Measurements from ENCODE around the gene RHBDD2. TPM values are rescaled to one million over a fixed set of nuclear protein-coding genes. Genes with fewer than 3 reads are reported as not detected.
"Not testable (repeated sequence)": the region's sequence is repeated elsewhere in the genome, so short reads cannot be mapped to it uniquely, and the experiment has no call there.

Gene RHBDD2
- total and polyA plus RNA-seq, 3 experiments from 2014 or later: 39.8 to 108 (median 44.6) TPM

DNA sequence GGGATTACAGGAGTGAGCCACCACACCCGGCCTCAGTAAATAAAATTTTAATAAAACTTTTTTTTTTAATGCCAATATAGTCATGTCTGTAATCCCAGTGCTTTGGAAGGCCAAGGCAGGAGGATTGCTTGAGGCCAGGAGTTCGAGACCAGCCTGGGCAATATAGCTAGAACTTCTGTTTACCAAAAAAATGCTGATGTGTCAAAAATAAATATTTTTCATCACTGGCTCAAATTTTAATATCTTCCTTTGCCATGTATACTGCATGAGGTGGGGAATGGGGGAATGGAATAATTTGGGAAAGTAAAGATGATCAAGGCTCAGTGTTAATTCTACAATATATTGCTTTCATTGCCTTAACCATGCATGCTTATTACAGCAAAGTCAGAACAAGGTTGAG lies 10.7 kb upstream of the RHBDD2 start:
- peaks cover 5% of the 10 kb centered on the region for H3K27me3 ChIP-seq (ENCODE audit: insufficient read depth, low read length, poor library complexity, severe bottlenecking)
- no peak overlapping the region for H3K27ac ChIP-seq (ENCODE audit: low read depth, low read length)
- no peaks in the 10 kb centered on the region for H3K9me3 ChIP-seq (ENCODE audit: low read length)
- no peak overlapping the region for H3K4me3 ChIP-seq (ENCODE audit: low read length)
- POLR2A ChIA-PET: no interaction called here
- no peak for DNase-seq
- Mint-ChIP-seq H3K27ac (no peak overlapping the region), H3K27me3 (peaks cover 6 to 15% of the 10 kb centered on the region in 2 donors), H3K4me3 (no peak overlapping the region), H3K36me3 (no peaks in the 10 kb centered on the region), H3K9me3 (no peaks in the 10 kb centered on the region), H3K4me1 (peaks cover 0 to 15% (median 7%) of the 10 kb centered on the region in 3 donors)
- CTCF ChIA-PET: interaction anchor here (1.8 kb wide), 1 partner anchor 152 kb away, joined by 8 read pairs; no protein-coding TSS in a partner anchor
- H3K4me1 ChIP-seq (ENCODE audit: insufficient read depth, low read length): no peaks in the 10 kb centered on the region
- H3K36me3 ChIP-seq (ENCODE audit: insufficient read depth, low read length): no peaks in the 10 kb centered on the region

DNA sequence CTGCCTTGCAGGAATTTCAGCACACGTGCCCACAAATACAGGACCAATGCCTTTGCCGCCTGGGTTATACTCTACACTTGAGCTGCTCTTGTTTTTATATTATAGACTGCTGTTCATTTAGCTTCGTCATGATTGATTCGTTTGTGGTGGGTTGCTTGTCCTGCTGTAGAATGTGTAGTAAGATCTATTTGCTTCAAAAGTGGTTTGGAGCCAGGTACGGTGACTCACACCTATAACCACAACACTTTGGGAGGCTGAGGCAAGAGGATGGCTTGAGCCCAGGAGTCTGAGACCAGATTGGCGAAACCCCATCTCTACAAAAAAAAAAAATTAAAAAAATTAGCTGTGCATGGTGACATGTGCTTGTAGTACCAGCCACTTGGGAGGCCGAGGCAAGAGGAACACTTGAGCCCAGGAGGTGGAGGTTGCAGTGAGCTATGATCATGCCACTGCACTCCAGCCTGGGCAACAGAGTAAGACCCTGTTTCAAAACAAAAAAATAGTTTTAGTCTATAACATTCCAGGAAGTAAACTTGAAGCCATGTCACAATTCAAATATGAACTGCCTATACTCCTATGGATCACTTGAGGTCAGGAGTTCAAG lies 9.0 kb upstream of the RHBDD2 start:
- H3K4me3 ChIP-seq (ENCODE audit: low read length): no peak overlapping the region
- ChIA-PET CTCF (interaction anchor here (1.2 kb wide), 1 partner anchor 150 kb away, joined by 5 read pairs; no protein-coding TSS in a partner anchor), POLR2A (no interaction called here)
- Mint-ChIP-seq H3K4me3 (no peak overlapping the region), H3K36me3 (no peaks in the 10 kb centered on the region), H3K4me1 (peaks cover 0 to 15% (median 7%) of the 10 kb centered on the region in 3 donors), H3K27ac (no peak overlapping the region), H3K27me3 (peaks cover 4 to 13% of the 10 kb centered on the region in 2 donors), H3K9me3 (no peaks in the 10 kb centered on the region)
- no peaks in the 10 kb centered on the region for H3K4me1 ChIP-seq (ENCODE audit: insufficient read depth, low read length)
- H3K27me3 ChIP-seq (ENCODE audit: insufficient read depth, low read length, poor library complexity, severe bottlenecking): peaks cover 5% of the 10 kb centered on the region
- no peak for DNase-seq
- H3K9me3 ChIP-seq (ENCODE audit: low read length): no peaks in the 10 kb centered on the region
- no peaks in the 10 kb centered on the region for H3K36me3 ChIP-seq (ENCODE audit: insufficient read depth, low read length)
- H3K27ac ChIP-seq (ENCODE audit: low read depth, low read length): no peak overlapping the region

DNA sequence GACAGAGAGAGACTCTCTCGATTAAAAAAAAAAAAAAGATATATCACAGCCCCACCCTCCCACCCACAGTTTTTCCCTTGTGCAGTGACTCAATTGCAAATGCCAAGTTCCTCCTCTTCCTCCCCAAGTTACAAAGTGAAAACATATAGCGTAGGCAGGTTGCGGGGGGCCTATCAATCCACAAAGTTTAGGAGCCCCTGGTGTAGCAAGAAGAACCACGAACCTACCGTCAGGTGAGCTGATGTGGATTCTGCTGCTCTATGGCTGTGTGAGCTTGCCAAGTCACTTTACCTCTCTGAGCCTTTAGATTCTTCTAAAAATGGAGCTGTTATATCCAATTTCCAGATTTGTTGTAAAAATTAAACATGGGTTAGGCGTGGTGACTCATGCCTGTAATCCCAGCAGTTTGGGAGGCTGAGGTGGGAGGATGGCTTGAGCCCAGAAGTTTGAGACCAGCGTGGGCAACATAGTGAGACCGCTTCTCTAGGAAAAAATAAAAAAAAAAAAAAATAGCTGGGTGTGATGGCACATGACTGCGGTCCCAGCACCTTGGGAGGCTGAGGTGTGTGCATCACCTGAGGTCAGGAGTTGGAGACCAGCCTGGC lies 8.2 kb upstream of the RHBDD2 start:
- H3K4me1 ChIP-seq (ENCODE audit: insufficient read depth, low read length): no peaks in the 10 kb centered on the region
- H3K4me3 ChIP-seq (ENCODE audit: low read length): no peak overlapping the region
- CTCF ChIA-PET: interaction anchor here (1.2 to 1.5 kb wide), 2 partner anchors 150 to 153 kb away, joined by 3 to 5 read pairs; no protein-coding TSS in a partner anchor
- H3K27ac ChIP-seq (ENCODE audit: low read depth, low read length): no peak overlapping the region
- peak overlapping the region in 4 of 7 donors; percentile 5 to 47 (median 32) for H3K4me3 Mint-ChIP-seq
- peaks cover 0 to 15% (median 7%) of the 10 kb centered on the region in 3 donors for H3K4me1 Mint-ChIP-seq
- no peaks in the 10 kb centered on the region for H3K36me3 Mint-ChIP-seq
- H3K9me3 Mint-ChIP-seq: no peaks in the 10 kb centered on the region
- POLR2A ChIA-PET: no interaction called here
- no peaks in the 10 kb centered on the region for H3K9me3 ChIP-seq (ENCODE audit: low read length)
- no peaks in the 10 kb centered on the region for H3K36me3 ChIP-seq (ENCODE audit: insufficient read depth, low read length)
- no peak overlapping the region for H3K27ac Mint-ChIP-seq
- peaks cover 5% of the 10 kb centered on the region for H3K27me3 ChIP-seq (ENCODE audit: insufficient read depth, low read length, poor library complexity, severe bottlenecking)
- DNase-seq: no peak
- H3K27me3 Mint-ChIP-seq: peaks cover 0 to 6% of the 10 kb centered on the region in 2 donors

DNA sequence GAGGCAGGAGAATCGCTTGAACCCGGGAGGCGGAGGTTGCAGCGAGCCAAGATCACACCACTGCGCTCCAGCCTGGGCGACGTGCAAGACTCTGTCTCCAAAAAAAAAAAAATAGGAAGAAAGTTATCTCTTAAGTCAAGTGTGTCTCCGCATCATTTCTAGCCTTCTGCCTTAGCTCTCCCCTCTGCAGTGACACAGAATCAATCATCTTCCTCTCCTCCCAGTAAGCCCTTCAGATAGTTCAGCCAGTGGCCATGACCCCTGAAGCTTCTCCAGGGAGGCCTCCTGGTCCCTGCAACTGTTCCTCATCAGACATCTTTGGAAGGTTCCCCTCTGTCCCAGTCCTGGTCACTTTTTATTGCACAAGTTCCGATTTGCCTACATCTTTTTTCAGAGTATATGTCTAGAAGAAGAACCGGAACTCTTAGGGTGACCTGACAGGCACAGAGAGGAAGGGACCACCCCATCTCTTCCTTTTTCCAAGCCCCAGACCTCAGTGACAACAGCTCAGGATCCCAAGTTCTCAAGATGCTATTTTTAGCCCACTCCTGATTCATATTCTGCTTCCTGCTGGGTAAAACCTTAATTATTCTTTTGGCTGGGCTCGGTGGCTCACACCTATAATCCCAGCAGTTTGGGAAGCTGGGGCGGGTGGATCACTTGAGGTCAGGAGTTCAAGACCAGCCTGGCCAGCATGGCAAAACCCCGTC lies 6.6 kb upstream of the RHBDD2 start:
- CTCF ChIA-PET: interaction anchor here (0.7 to 1.5 kb wide), 2 partner anchors 152 to 166 kb away, joined by 3 read pairs; no protein-coding TSS in a partner anchor
- Histone ChIP-seq H3K27me3 (ENCODE audit: insufficient read depth, low read length, poor library complexity, severe bottlenecking) (no peaks in the 10 kb centered on the region), H3K36me3 (ENCODE audit: insufficient read depth, low read length) (no peaks in the 10 kb centered on the region)

DNA sequence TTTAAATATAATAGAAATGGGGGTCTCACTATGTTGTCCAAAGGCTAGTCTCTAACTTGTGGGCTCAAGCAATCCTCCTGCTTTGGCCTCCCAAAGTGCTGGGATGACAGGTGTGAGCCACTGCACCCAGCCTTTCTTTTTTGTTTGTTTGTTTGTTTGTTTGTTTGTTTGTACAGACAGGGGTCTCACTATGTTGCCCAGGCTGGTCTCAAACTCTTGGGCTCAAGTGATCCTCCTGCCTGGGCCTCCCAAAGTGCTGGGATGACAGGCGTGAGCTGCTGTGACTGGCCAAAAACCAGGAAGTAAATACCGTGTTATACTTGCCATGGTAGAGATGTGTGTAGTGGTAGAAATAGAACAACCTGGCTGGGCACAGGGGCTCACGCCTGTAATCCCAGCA lies 4.7 kb upstream of the RHBDD2 start:
- POLR2A ChIA-PET; H3K36me3 Mint-ChIP-seq; H3K27ac ChIP-seq (ENCODE audit: low read depth, low read length); H3K9me3 Mint-ChIP-seq; H3K4me3 ChIP-seq (ENCODE audit: low read length); H3K27ac Mint-ChIP-seq; H3K27me3 ChIP-seq (ENCODE audit: insufficient read depth, low read length, poor library complexity, severe bottlenecking); H3K9me3 ChIP-seq (ENCODE audit: low read length); H3K27me3 Mint-ChIP-seq; H3K36me3 ChIP-seq (ENCODE audit: insufficient read depth, low read length); CTCF ChIA-PET; H3K4me1 ChIP-seq (ENCODE audit: insufficient read depth, low read length); DNase-seq: not testable (repeated sequence)
- Mint-ChIP-seq H3K4me3 (peak overlapping the region in 1 of 7 donors; percentile 26), H3K4me1 (peaks cover 9 to 19% (median 14%) of the 10 kb centered on the region in 3 donors)

More for the DNA sequence above, 6.6 kb upstream of the RHBDD2 start:
- Mint-ChIP-seq H3K27ac (peak overlapping the region in 1 of 8 donors; percentile 17), H3K4me1 (peaks cover 0 to 11% (median 7%) of the 10 kb centered on the region in 3 donors), H3K9me3 (no peaks in the 10 kb centered on the region), H3K36me3 (no peaks in the 10 kb centered on the region), H3K4me3 (no peak overlapping the region), H3K27me3 (no peaks in the 10 kb centered on the region)
- Histone ChIP-seq H3K4me3 (ENCODE audit: low read length) (no peak overlapping the region), H3K9me3 (ENCODE audit: low read length) (no peaks in the 10 kb centered on the region), H3K4me1 (ENCODE audit: insufficient read depth, low read length) (no peaks in the 10 kb centered on the region), H3K27ac (ENCODE audit: low read depth, low read length) (no peak overlapping the region)
- DNase-seq: no peak
- POLR2A ChIA-PET: no interaction called here

DNA sequence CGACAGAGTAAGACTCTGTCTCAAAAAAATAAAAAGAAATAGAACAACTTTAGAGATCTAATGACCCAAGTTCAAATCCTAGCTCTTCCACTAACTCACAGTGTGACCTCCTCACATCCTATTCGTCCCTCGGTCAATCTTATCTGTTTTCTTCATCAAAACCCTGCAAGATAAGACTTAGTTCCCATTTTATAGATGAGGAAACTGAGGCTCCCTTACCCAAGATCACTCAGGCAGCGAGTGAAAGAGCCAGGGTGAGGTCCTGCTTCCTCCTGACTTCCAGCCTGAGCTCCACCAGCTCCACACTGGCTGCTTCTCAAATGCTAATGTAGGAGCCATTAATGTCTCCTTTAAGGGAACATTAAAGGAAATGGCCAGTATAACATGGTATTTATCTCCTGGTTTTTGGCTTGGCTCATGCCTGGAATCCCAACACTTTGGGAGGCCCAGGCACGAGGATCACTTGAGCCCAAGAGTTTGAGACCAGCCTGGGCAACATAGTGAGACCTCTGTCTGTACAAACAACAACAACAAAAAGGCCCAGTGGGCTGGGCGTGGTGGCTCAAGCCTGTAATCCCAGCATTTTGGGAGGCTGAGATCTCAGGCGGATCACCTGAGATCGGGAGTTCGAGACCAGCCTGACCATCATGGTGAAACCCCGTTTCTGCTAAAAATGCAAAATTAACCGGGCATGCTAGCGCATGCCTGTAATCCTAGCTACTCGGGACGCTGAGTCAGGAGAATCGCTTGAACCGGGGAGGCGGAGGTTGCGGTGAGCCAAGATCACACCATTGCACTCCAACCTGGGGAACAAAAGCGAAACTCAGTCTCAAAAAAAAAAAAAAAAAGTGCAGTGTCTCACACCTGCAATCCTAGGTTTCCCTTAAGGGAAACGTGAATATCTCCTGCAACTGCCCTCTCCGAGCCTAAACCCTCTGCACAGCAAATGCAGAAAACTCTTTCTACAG lies 3.4 kb upstream of the RHBDD2 start:
- Histone ChIP-seq H3K4me3 (ENCODE audit: low read length) (no peak overlapping the region), H3K4me1 (ENCODE audit: insufficient read depth, low read length) (peaks cover 16% of the 10 kb centered on the region), H3K27ac (ENCODE audit: low read depth, low read length) (no peak overlapping the region), H3K36me3 (ENCODE audit: insufficient read depth, low read length) (no peaks in the 10 kb centered on the region), H3K27me3 (ENCODE audit: insufficient read depth, low read length, poor library complexity, severe bottlenecking) (no peaks in the 10 kb centered on the region), H3K9me3 (ENCODE audit: low read length) (no peaks in the 10 kb centered on the region)
- no peaks in the 10 kb centered on the region for H3K27me3 Mint-ChIP-seq
- H3K9me3 Mint-ChIP-seq: no peaks in the 10 kb centered on the region
- DNase-seq: no peak
- H3K4me1 Mint-ChIP-seq: peaks cover 21 to 24% (median 23%) of the 10 kb centered on the region in 3 donors
- peaks cover 0 to 16% (median 0%) of the 10 kb centered on the region in 3 donors for H3K36me3 Mint-ChIP-seq
- H3K4me3 Mint-ChIP-seq: no peak overlapping the region
- POLR2A ChIA-PET: interaction anchor here (0.7 kb wide), 1 partner anchor 474 kb away, joined by 3 read pairs; no protein-coding TSS in a partner anchor
- no peak overlapping the region for H3K27ac Mint-ChIP-seq
- CTCF ChIA-PET: no interaction called here

DNA sequence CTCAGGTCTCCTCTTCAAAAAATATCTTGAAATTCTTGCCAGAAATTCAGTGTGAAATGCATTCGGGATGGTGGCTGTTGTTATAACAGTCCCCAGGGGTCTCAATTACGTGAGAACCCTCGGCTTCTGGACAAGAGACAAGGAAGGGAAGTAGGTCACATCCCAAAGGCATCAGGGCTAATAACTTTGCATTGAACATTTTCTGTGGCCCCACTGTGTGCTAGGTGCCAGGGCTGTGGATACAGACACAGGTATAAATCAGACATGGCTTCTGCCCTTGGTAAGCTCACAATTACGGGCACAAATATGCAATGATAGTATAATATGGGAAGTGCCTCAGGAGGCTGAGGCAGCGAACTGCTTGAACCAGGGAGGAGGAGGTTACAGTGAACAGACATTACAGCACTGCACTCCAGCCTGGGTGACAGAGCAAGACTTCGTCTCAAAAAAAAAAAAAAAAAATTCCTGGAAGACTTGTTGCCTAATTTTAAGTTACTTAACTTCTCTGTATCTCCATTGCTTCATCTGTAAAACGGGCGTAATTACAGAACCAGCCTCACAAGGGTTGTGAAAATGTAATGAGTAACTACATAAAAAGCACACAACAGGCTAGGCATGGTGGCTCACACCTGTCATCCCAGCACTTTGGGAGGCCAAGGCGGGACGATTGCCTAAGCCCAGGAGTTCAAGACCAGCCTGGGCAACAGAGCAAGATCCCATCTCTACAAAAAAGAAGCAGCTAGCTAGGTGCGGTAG lies 2.5 kb upstream of the RHBDD2 start:
- H3K27ac ChIP-seq (ENCODE audit: low read depth, low read length): no peak overlapping the region
- ChIA-PET CTCF (interaction anchor here (1.4 to 1.8 kb wide), 2 partner anchors 10 to 144 kb away, joined by 3 to 5 read pairs; no protein-coding TSS in a partner anchor), POLR2A (interaction anchor here (0.7 kb wide), 1 partner anchor 473 kb away, joined by 3 read pairs; no protein-coding TSS in a partner anchor)
- H3K4me3 ChIP-seq (ENCODE audit: low read length): no peak overlapping the region
- peaks cover 2% of the 10 kb centered on the region for H3K36me3 ChIP-seq (ENCODE audit: insufficient read depth, low read length)
- H3K4me3 Mint-ChIP-seq: peak overlapping the region in 2 of 7 donors; percentile 19 to 98
- peaks cover 0 to 24% (median 0%) of the 10 kb centered on the region in 3 donors for H3K36me3 Mint-ChIP-seq
- peaks cover 22% of the 10 kb centered on the region for H3K4me1 ChIP-seq (ENCODE audit: insufficient read depth, low read length)
- H3K27me3 ChIP-seq (ENCODE audit: insufficient read depth, low read length, poor library complexity, severe bottlenecking): no peaks in the 10 kb centered on the region
- DNase-seq: no peak
- H3K9me3 Mint-ChIP-seq: no peaks in the 10 kb centered on the region
- no peak overlapping the region for H3K27ac Mint-ChIP-seq
- H3K27me3 Mint-ChIP-seq: no peaks in the 10 kb centered on the region
- H3K4me1 Mint-ChIP-seq: peaks cover 23 to 30% (median 29%) of the 10 kb centered on the region in 3 donors
- no peaks in the 10 kb centered on the region for H3K9me3 ChIP-seq (ENCODE audit: low read length)

All from CD8-positive, alpha-beta memory T cell (primary cell).